Measurements from ENCODE around the gene MRM2. TPM values are rescaled to one million over a fixed set of nuclear protein-coding genes. Genes with fewer than 3 reads are reported as not detected.

Gene MRM2
- total and polyA plus RNA-seq, 10 of the 15 experiments (the other 5 are each of a cell fraction or from before 2014, with no cell fraction given), result 43.2 to 128 (median 71.4) TPM

- TF ChIP-seq CEBPB (IDR thresholded peaks at IDR 0.05; ENCODE audit: borderline replicate concordance in 1 of 2, low read depth in 2 of 2, low read length in 2 of 2) (no peak), CHD2 (IDR thresholded peaks at IDR 0.05; ENCODE audit: borderline replicate concordance, low read depth, low read length) (peak; percentile 73), ATF2 (IDR thresholded peaks at IDR 0.05; ENCODE audit: low read length) (no peak), POLR2A (IDR thresholded peaks at IDR 0.05; ENCODE audit: low read depth, low read length) (peak; percentile 99), ELK1 (IDR thresholded peaks at IDR 0.05; ENCODE audit: low read depth, low read length) (peak; percentile 93), ZNF274 (IDR thresholded peaks at IDR 0.05; ENCODE audit: insufficient read depth, insufficient read length) (no peak), MTA2 (IDR thresholded peaks at IDR 0.05; ENCODE audit: low read depth) (no peak), KAT2A (conservative IDR thresholded peaks at IDR 0.05; ENCODE audit: control insufficient read depth, low read depth, low read length) (no peak), LARP7 (IDR thresholded peaks at IDR 0.05) (peak; percentile 96), SUZ12 (IDR thresholded peaks at IDR 0.05; ENCODE audit: unreplicated experiment) (no peak), RB1 (IDR thresholded peaks at IDR 0.05; ENCODE audit: borderline replicate concordance) (peak; percentile 93; the same call in 1 of the 2 replicates), PAX8 (IDR thresholded peaks at IDR 0.05) (no peak), EED (IDR thresholded peaks at IDR 0.05; ENCODE audit: low read depth) (no peak), ZNF217 (IDR thresholded peaks at IDR 0.05) (no peak), NFYB (IDR thresholded peaks at IDR 0.05; ENCODE audit: insufficient read depth, low read depth, low read length) (no peak), NBN (IDR thresholded peaks at IDR 0.05) (peak; percentile 48; the same call in 1 of the 2 replicates), SP1 (IDR thresholded peaks at IDR 0.05; ENCODE audit: low read depth, low read length) (peak; percentile 66), E4F1 (IDR thresholded peaks at IDR 0.05; ENCODE audit: borderline replicate concordance, partially characterized antibody) (peak; percentile 55), NFIC (IDR thresholded peaks at IDR 0.05; ENCODE audit: low read depth, low read length) (no peak), E2F4 (IDR thresholded peaks at IDR 0.05; ENCODE audit: low read depth, low read length) (peak; percentile 93), RCOR1 (conservative IDR thresholded peaks at IDR 0.05; ENCODE audit: low read depth, low read length) (no peak), ZNF24 (IDR thresholded peaks at IDR 0.05) (no peak), CTCF (IDR thresholded peaks at IDR 0.05 in 2 of 3, conservative IDR thresholded peaks at IDR 0.05 in 1 of 3; ENCODE audit: control insufficient read depth in 2 of 3, extremely low read depth in 1 of 3, insufficient read depth in 1 of 3, low read depth in 3 of 3, low read length in 3 of 3) (no peak)
Observed at GRCh38 chr7:2241580-2242540, at the start of gene MRM2, which contains the start of gene NUDT1 (continued).
